Measurements from ENCODE around the gene A2M.

The A2M gene

DNA sequence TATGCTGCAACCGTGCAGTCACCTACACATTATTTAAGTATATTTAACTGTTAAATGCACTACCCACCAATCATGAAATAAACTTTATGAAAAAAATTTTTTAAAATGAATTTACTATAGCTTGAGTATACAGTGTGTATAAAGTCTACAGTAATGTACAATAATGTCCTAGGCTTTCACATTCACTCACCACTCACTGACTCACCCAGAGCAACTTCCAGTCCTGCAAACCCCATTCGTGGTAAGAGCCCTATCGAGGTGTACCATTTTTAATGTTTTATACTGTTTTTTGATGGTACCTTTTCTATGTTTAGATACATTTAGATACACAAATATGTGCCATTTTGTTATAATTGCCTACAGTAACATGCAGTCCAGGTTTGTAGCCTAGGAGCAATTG lies 78.3 kb downstream of the A2M start:
- DNase-seq (ENCODE audit: low spot score): no peak

- no peak for DNase-seq (ENCODE audit: low spot score)
These were observed 79.5 kb downstream of the A2M start for GRCh38 chr12:9036227-9036626.

DNA sequence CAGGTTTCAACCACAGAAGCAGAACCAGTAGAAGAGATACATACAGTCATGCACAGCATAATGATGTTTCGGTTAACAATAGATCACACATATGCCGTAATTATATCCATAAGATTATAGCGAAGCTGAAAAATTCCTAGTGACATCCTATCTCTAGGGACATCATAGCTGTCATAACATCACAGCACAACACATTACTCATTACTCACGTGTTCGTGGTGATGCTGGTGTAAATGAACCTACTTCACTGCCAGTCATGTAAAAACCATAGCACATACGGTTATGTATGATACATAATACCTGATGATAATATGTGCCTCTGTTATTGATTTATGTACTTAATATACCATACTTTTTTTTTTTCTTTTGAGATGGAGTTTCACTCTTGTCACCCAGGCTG lies 81.6 kb downstream of the A2M start:
- DNase-seq (ENCODE audit: low spot score): no peak

- no peak for DNase-seq (ENCODE audit: low spot score)
These were observed 82.3 kb downstream of the A2M start for GRCh38 chr12:9033265-9033887.

- DNase-seq (ENCODE audit: low spot score): no peak
These were observed 83.3 kb downstream of the A2M start for GRCh38 chr12:9032202-9032964.

DNA sequence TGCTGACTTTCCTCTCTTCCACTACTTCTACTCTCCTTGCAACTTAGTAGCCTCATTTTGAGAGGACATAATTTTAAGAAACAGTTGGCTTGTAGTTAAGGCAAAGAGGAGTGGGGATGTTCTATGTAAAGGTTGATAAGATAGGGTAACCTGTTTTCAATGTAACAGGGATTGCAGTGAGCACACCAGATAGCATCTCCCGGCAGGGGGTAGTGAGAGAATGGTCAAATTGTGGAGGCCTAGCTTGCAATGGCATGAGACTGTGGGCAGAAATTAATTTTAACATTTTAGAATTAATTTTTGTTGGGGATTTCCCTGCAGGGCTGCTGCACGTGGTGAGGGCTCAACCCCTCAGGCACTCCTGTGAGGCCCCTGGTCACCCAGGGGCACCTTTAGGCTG lies 84.9 kb downstream of the A2M start:
- DNase-seq (ENCODE audit: low spot score): no peak

DNA sequence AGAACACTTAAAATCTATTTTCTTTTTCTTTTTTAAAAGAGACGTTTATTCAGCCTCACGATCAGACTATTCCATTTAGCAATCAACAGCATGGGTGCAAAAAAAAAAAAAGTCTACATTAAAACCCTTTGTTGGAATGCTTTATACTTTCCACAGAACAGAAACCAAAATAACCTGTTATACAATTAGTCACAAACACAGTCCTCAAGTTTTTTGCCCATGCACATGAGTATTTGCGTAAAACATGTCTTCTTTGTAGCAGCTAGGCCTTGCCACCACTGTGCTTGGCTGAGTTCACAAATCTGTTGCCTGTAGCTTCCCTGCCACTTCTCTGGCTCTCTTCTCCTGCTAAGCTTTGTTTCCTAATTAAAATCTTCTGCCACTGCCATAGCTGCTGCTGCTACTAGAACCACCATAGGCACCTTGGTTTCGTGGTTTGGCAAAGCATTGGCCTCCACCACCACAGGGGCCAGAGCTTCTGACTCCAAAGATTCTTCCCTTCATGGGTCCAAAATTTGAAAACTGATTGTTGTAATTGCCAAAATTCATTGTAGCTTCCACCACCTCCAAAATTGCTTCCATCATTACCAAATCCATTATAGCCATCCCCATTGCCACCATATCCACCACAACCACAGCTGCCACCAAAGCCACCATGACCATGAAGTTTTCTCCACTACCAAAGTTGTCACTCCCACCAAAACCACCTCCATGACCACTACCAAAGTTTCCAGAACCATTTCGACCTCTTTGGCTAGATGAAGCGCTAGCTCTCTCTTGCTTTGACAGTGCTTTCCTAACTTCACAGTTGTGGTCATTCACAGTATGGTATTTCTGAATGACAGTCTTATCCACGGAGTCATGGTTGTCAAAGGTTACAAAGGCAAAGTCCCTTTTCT lies 88.3 kb downstream of the A2M start:
- DNase-seq (ENCODE audit: low spot score): no peak

DNA sequence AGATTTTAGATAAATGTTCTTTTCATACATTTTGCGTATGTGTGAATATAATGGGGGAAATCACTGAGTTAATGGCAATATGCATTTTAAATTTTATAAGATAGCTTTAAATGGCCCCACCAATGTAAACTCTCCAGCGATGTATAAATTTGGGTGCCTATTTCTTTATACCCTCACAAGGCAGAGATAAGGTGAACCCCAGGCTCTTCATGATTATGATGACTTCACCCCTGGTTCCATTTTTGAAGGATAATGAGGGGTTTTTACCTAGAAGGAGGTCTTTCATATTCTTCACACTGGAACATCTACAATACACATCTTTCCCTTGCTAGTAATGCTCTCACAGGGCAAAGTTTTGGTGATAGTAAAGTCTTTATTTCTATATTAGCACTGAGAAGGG lies 91.2 kb downstream of the A2M start:
- DNase-seq (ENCODE audit: low spot score): no peak

- DNase-seq (ENCODE audit: low spot score): no peak
These were observed 93.1 kb downstream of the A2M start for GRCh38 chr12:9022592-9022991.
